H1 (cell line): ENCODE results near the gene CLTCL1. TPM values are rescaled to one million over a fixed set of nuclear protein-coding genes. Genes with fewer than 3 reads are reported as not detected.
A peak's percentile ranks its signal among the peaks of the same experiment; 100 is the strongest.

Source experiments
- CTCF ChIA-PET: fragments of 300-600 bp; sonication (Branson Sonifier 250); formaldehyde crosslinking; loops from one replicate; lab custom pipeline; 2021; ENCODE audit not compliant: partially characterized antibody; lab: Charles Lee
- POLR2A ChIA-PET: fragments of 300-600 bp; sonication (Branson Sonifier 250); formaldehyde crosslinking; loops from one replicate; lab custom pipeline; 2021; ENCODE audit warnings: inconsistent platforms; ENCODE audit not compliant: partially characterized antibody; lab: Charles Lee
- DNase-seq, 2 experiments: peaks; one replicate each; pipeline versions ENCODE4 v3.0.0 to v3.0.0-alpha.2; 2010 to 2022; ENCODE audit warnings: low spot score in 2 of 2, low read depth in 1 of 2, mixed read lengths in 1 of 2
- FAIRE-seq: peaks from 2 replicates; lab custom pipeline; 2011; peaks lifted over from hg19 to GRCh38; lab: Jason Lieb, UNC
- H2AFZ ChIP-seq: 2 replicates; pipeline ENCODE4 v1.8.1; 2012; ENCODE audit warnings: low read length, inconsistent platforms
- H2AK5ac ChIP-seq: 2 replicates; pipeline ENCODE4 v1.6.1; 2013; ENCODE audit warnings: low read depth, low read length
- H2BK120ac ChIP-seq: replicated peaks from 2 replicates; pipeline ENCODE3; 2013; ENCODE audit warnings: low read depth, low read length, inconsistent platforms
- H2BK12ac ChIP-seq: 2 replicates; pipeline ENCODE4 v1.6.1; 2013; ENCODE audit warnings: low read depth, low read length
- H2BK15ac ChIP-seq: 2 replicates; pipeline ENCODE4 v1.6.1; 2013; ENCODE audit warnings: low read length
- H2BK20ac ChIP-seq: 2 replicates; pipeline ENCODE4 v1.6.1; 2013; ENCODE audit warnings: low read length
- H2BK5ac ChIP-seq: 2 replicates; pipeline ENCODE4 v1.6.1; 2013; ENCODE audit warnings: low read depth, low read length
- H3K14ac ChIP-seq: 2 replicates; pipeline ENCODE4 v1.6.1; 2013; ENCODE audit warnings: inconsistent platforms; ENCODE audit not compliant: insufficient read length
- H3K18ac ChIP-seq: 2 replicates; pipeline ENCODE4 v1.6.1; 2013; ENCODE audit warnings: low read length; ENCODE audit errors: extremely low read depth
- H3K23ac ChIP-seq: 2 replicates; pipeline ENCODE4 v1.6.1; 2013; ENCODE audit warnings: inconsistent platforms; ENCODE audit not compliant: insufficient read length
- H3K23me2 ChIP-seq: 2 replicates; pipeline ENCODE4 v1.6.1; 2013; ENCODE audit warnings: low read depth, low read length
- H3K27ac ChIP-seq: 2 replicates; pipeline ENCODE4 v1.6.1; 2011; ENCODE audit warnings: low read depth, low read length, inconsistent platforms
- H3K27me3 ChIP-seq, 4 experiments: replicated peaks in 1 of 4; 1 replicate in 1 of 4; 2 replicates in 3 of 4; pipeline versions ENCODE4 v1.6.1 to v1.8.1; 2011 to 2013; ENCODE audit warnings: low read length in 3 of 4, mild to moderate bottlenecking in 3 of 4, inconsistent platforms in 2 of 4, mixed read lengths in 2 of 4, moderate library complexity in 1 of 4; ENCODE audit not compliant: control insufficient read depth in 3 of 4, insufficient read depth in 3 of 4; ENCODE audit errors: extremely low read depth in 1 of 4
- H3K36me3 ChIP-seq, 4 experiments: 2 replicates each; pipeline versions ENCODE4 v1.6.1 to v1.8.1; 2011 to 2013; ENCODE audit warnings: mild to moderate bottlenecking in 4 of 4, low read length in 3 of 4, moderate library complexity in 2 of 4, control low read depth in 1 of 4, inconsistent platforms in 1 of 4; ENCODE audit not compliant: insufficient read depth in 4 of 4, control insufficient read depth in 2 of 4
- H3K4ac ChIP-seq: replicated peaks from 2 replicates; pipeline ENCODE3; 2013; ENCODE audit warnings: low read length, low read depth, mixed read lengths, inconsistent platforms; ENCODE audit not compliant: insufficient read length
- H3K4me1 ChIP-seq, 4 experiments: replicated peaks in 1 of 4; 1 replicate in 1 of 4; 2 replicates in 3 of 4; pipeline versions ENCODE4 v1.6.1 to v1.8.1; 2011 to 2013; ENCODE audit warnings: low read length in 3 of 4, inconsistent platforms in 2 of 4, mixed read lengths in 1 of 4; ENCODE audit not compliant: insufficient read depth in 4 of 4, control insufficient read depth in 3 of 4
- H3K4me2 ChIP-seq, 2 experiments: 2 replicates each; pipeline versions ENCODE4 v1.6.1 to v1.8.1; 2011 to 2013; ENCODE audit warnings: low read depth in 2 of 2, low read length in 2 of 2, control low read depth in 1 of 2, inconsistent platforms in 1 of 2, mild to moderate bottlenecking in 1 of 2; ENCODE audit not compliant: insufficient read depth in 1 of 2
- H3K4me3 ChIP-seq, 4 experiments: fragments of 200-600, 300-600 bp in 1 of 4; sonication (generic), shearing (Covaris generic), sonication (Bioruptor Twin) in 1 of 4; 2 replicates each; pipeline versions ENCODE4 v1.5.1 to v1.8.1; 2011 to 2016; ENCODE audit warnings: low read length in 4 of 4, low read depth in 3 of 4, control low read depth in 2 of 4, inconsistent platforms in 2 of 4, mild to moderate bottlenecking in 2 of 4, mixed read lengths in 1 of 4, moderate library complexity in 1 of 4; ENCODE audit not compliant: insufficient read depth in 2 of 4; ENCODE audit errors: extremely low read depth in 1 of 4
- H3K56ac ChIP-seq: replicated peaks from 2 replicates; pipeline ENCODE3; 2013; ENCODE audit warnings: low read depth, mild to moderate bottlenecking, mixed read lengths, low read length, inconsistent platforms; ENCODE audit not compliant: insufficient read length
- H3K79me1 ChIP-seq: 2 replicates; pipeline ENCODE4 v1.6.1; 2013; ENCODE audit warnings: low read depth, low read length, control low read depth
- H3K79me2 ChIP-seq, 2 experiments: 2 replicates each; pipeline versions ENCODE4 v1.6.1 to v1.8.1; 2012 to 2013; ENCODE audit warnings: low read length in 2 of 2, mild to moderate bottlenecking in 2 of 2, inconsistent platforms in 1 of 2; ENCODE audit not compliant: insufficient read depth in 2 of 2, control insufficient read depth in 1 of 2
- H3K9ac ChIP-seq, 4 experiments: replicated peaks in 1 of 4; 1 replicate in 1 of 4; 2 replicates in 3 of 4; pipeline versions ENCODE4 v1.6.1 to v1.8.1; 2011 to 2013; ENCODE audit warnings: low read depth in 3 of 4, low read length in 3 of 4, control low read depth in 2 of 4, mild to moderate bottlenecking in 2 of 4, moderate library complexity in 2 of 4, inconsistent platforms in 1 of 4; ENCODE audit errors: extremely low read depth in 1 of 4
- H3K9me3 ChIP-seq, 2 experiments: 2 replicates each; pipeline versions ENCODE4 v1.6.1 to v1.8.1; 2012 to 2013; ENCODE audit warnings: mild to moderate bottlenecking in 2 of 2, moderate library complexity in 2 of 2, control low read depth in 1 of 2, inconsistent platforms in 1 of 2, low read depth in 1 of 2, low read length in 1 of 2, mixed read lengths in 1 of 2; ENCODE audit not compliant: insufficient read depth in 2 of 2
- H4K20me1 ChIP-seq, 2 experiments: replicated peaks in 1 of 2; 2 replicates each; pipeline versions ENCODE3 to v1.8.1; 2011 to 2013; ENCODE audit warnings: inconsistent platforms in 2 of 2, low read length in 2 of 2, mild to moderate bottlenecking in 1 of 2; ENCODE audit not compliant: insufficient read depth in 2 of 2, control insufficient read depth in 1 of 2
- H4K5ac ChIP-seq: 2 replicates; pipeline ENCODE4 v1.6.1; 2013; ENCODE audit warnings: low read length, low read depth, mixed read lengths, inconsistent platforms; ENCODE audit not compliant: insufficient read length
- H4K8ac ChIP-seq: 2 replicates; pipeline ENCODE4 v1.8.0; 2013; ENCODE audit warnings: mild to moderate bottlenecking, moderate library complexity, low read length, inconsistent platforms; ENCODE audit not compliant: insufficient read depth; ENCODE audit errors: extremely low read depth
- H4K91ac ChIP-seq: replicated peaks from 2 replicates; pipeline ENCODE3; 2013; ENCODE audit warnings: low read length, mixed read lengths, inconsistent platforms; ENCODE audit not compliant: insufficient read length
- ASH2L ChIP-seq: fragments of 200-600, 300-600 bp; sonication (generic); IDR thresholded peaks from one replicate; pipeline ENCODE4 v1.7.1; 2017; ENCODE audit warnings: low read length
- ATF2 ChIP-seq: IDR thresholded peaks from 2 replicates; pipeline ENCODE4 v1.6.1; 2012; ENCODE audit warnings: low read length, inconsistent platforms
- BCL11A ChIP-seq, 2 experiments: IDR thresholded peaks; one replicate each; pipeline ENCODE4 v1.6.1; 2011; ENCODE audit warnings: low read depth in 2 of 2, low read length in 2 of 2, mild to moderate bottlenecking in 2 of 2
- BRCA1 ChIP-seq: IDR thresholded peaks from 2 replicates; pipeline ENCODE4 v1.6.1; 2012; ENCODE audit warnings: low read depth, low read length, improper control_type of control experiment
- EZH2 ChIP-seq: fragments of 200-600 bp; sonication (generic); IDR thresholded peaks from 2 replicates; pipeline ENCODE4 v1.7.1; 2012; ENCODE audit warnings: low read depth, mild to moderate bottlenecking, moderate library complexity, low read length, inconsistent platforms; ENCODE audit not compliant: severe bottlenecking
- GTF2F1 ChIP-seq: IDR thresholded peaks from 2 replicates; pipeline ENCODE4 v1.6.1; 2012; ENCODE audit warnings: low read depth, low read length, improper control_type of control experiment, borderline replicate concordance
- KDM4A ChIP-seq: IDR thresholded peaks from one replicate; pipeline ENCODE4 v1.7.1; 2012; ENCODE audit warnings: low read depth, mild to moderate bottlenecking, moderate library complexity, low read length, inconsistent platforms; ENCODE audit not compliant: severe bottlenecking
- SIRT6 ChIP-seq: IDR thresholded peaks from one replicate; pipeline ENCODE4 v1.7.1; 2012; ENCODE audit warnings: low read length, inconsistent platforms
- SIX5 ChIP-seq: IDR thresholded peaks from 2 replicates; pipeline ENCODE4 v1.6.1; 2011; ENCODE audit warnings: mild to moderate bottlenecking, low read depth, low read length
- SP4 ChIP-seq: IDR thresholded peaks from 2 replicates; pipeline ENCODE4 v1.6.1; 2012; ENCODE audit warnings: low read length, inconsistent platforms
- SRF ChIP-seq: IDR thresholded peaks from 2 replicates; pipeline ENCODE4 v1.6.1; 2011; ENCODE audit warnings: mild to moderate bottlenecking, low read depth, low read length, moderate library complexity
- SUZ12 ChIP-seq: fragments of 200-600 bp; sonication (generic); IDR thresholded peaks from 2 replicates; pipeline ENCODE4 v1.6.1; 2012; ENCODE audit warnings: mild to moderate bottlenecking, inconsistent platforms, low read length, moderate library complexity, mixed read lengths
- WGBS, 2 experiments: shearing (Covaris generic) in 1 of 2; methylation state at CpG; one replicate each; pipeline versions ENCODE4 v1.1.6 to v1.1.7; 2013 to 2015; ENCODE audit warnings: low lambda C conversion rate in 2 of 2, mixed read lengths in 2 of 2, inconsistent platforms in 1 of 2, low coverage in 1 of 2, missing lambda C conversion rate in 1 of 2; ENCODE audit not compliant: insufficient replicate concordance in 2 of 2, insufficient coverage in 1 of 2, insufficient read length in 1 of 2; ENCODE audit errors: extremely low coverage in 1 of 2, missing lambda C conversion rate in 1 of 2; 5-methylcytosine and 5-hydroxymethylcytosine counted together
- polyA plus RNA-seq, 7 experiments: library from polyadenylated mRNA; depleted of rRNA in 3 of 7; stranded (reverse) in 5 of 7; unstranded in 2 of 7; fragments of >200 nt in 5 of 7; fragments of 200-250 nt in 2 of 7; gene quantifications; 1 replicate in 5 of 7; 2 replicates in 1 of 7; 4 replicates in 1 of 7; pipeline versions ENCODE4 v1.2.1 to v1.2.3, GENCODE V29; 2011 to 2013; ENCODE audit warnings: missing spikeins in 2 of 7, mixed read lengths in 2 of 7
- total RNA-seq: library from RNA; stranded (reverse); fragmentation: NEBNext Ultra II Directional; extraction: Animal tissue kit (Norgen Biotek cat#: 25700); gene quantifications from 2 replicates; pipeline ENCODE4 v1.2.1, GENCODE V29; 2021

The CLTCL1 gene
- total and polyA plus RNA-seq, 2 of the 8 experiments (the other 6 are each of a cell fraction or from before 2014, with no cell fraction given), result 12.4 to 17.0 TPM

GRCh38 chr22:19275919-19276600, 15.5 kb downstream of the CLTCL1 start:
- no peak for FAIRE-seq
- no peak overlapping the region for H3K27ac ChIP-seq
- H2BK12ac ChIP-seq, result no peak overlapping the region
- no peak overlapping the region for H3K4me2 ChIP-seq
- no peak overlapping the region for H2BK15ac ChIP-seq
- no peak overlapping the region for H3K4me3 ChIP-seq
- H4K8ac ChIP-seq, result no peak overlapping the region
- H3K27me3 ChIP-seq, result no peaks in the 10 kb centered on the region
- no peak overlapping the region for H3K14ac ChIP-seq
- no peak overlapping the region for H2BK120ac ChIP-seq
- H3K23me2 ChIP-seq, result no peaks in the 10 kb centered on the region
- H3K79me1 ChIP-seq, result peaks cover 3% of the 10 kb centered on the region
- peaks cover 3 to 11% of the 10 kb centered on the region in 2 experiments for H3K79me2 ChIP-seq
- ChIA-PET POLR2A (interaction anchor here (1.2 kb wide), 1 partner anchor 9 kb away, joined by 3 read pairs; no protein-coding TSS in a partner anchor), CTCF (interaction anchor here (0.5 to 1.6 kb wide), 4 partner anchors 10 to 90 kb away, joined by 3 to 11 read pairs (median 3); no protein-coding TSS in a partner anchor)
- H3K9ac ChIP-seq, result no peak overlapping the region
- no peak overlapping the region for H4K91ac ChIP-seq
- H2AFZ ChIP-seq, result no peak overlapping the region
- peaks cover 0 to 4% (median under 1%) of the 10 kb centered on the region in 4 experiments; a peak in 1 of 8 replicates for H3K36me3 ChIP-seq
- no peak overlapping the region for H3K18ac ChIP-seq
- H4K5ac ChIP-seq, result no peak overlapping the region
- no peak overlapping the region for H2AK5ac ChIP-seq
- no peak overlapping the region for H2BK20ac ChIP-seq
- no peak overlapping the region for H3K4ac ChIP-seq
- H3K4me1 ChIP-seq, result peaks cover 0 to 3% (median 1%) of the 10 kb centered on the region in 4 experiments; a peak in 2 of 7 replicates
- H2BK5ac ChIP-seq, result no peak overlapping the region
- H3K23ac ChIP-seq, result no peak overlapping the region
- peak in 1 of 2 experiments; percentile 24 for DNase-seq
- 76% methylated on average over 6 of the region's 6 CpGs; no CpG with 5 or more reads in 1 of the 2 experiments for WGBS, 2 experiments
- no peak overlapping the region for H3K56ac ChIP-seq
- peaks cover 0 to 1% of the 10 kb centered on the region in 2 experiments for H4K20me1 ChIP-seq
- no peaks in the 10 kb centered on the region for H3K9me3 ChIP-seq
- TF ChIP-seq EZH2, result no peak
- TF ChIP-seq SUZ12, result no peak
- no peak for TF ChIP-seq ATF2
- TF ChIP-seq SIX5, result no peak
- TF ChIP-seq SP4, result no peak
- TF ChIP-seq SRF, result no peak
- no peak for TF ChIP-seq BCL11A (IDR thresholded peaks at IDR 0.05; ENCODE audit: low read depth in 2 of 2, low read length in 2 of 2)
- no peak for TF ChIP-seq KDM4A
- no peak for TF ChIP-seq SIRT6
- TF ChIP-seq GTF2F1, result no peak
- TF ChIP-seq BRCA1, result no peak
- no peak for TF ChIP-seq ASH2L
